GM12892 (cell line): ENCODE results near the gene CRCP.
"Not testable (repeated sequence)": the region's sequence is repeated elsewhere in the genome, so short reads cannot be mapped to it uniquely, and the experiment has no call there.

ENCODE experiments used
- DNase-seq: peaks from one replicate; pipeline ENCODE4 v3.0.0; 2011; ENCODE audit not compliant: insufficient read length
- FAIRE-seq: peaks from 2 replicates; lab custom pipeline; 2011; peaks lifted over from hg19 to GRCh38; lab: Jason Lieb, UNC
- POLR2A ChIP-seq: IDR thresholded peaks from 2 replicates; pipeline ENCODE4 v1.6.1; 2011; ENCODE audit warnings: low read depth, low read length, control low read depth
- POLR2AphosphoS5 ChIP-seq: IDR thresholded peaks from 2 replicates; pipeline ENCODE4 v1.6.1; 2011; ENCODE audit warnings: low read depth, low read length, control low read depth
- TAF1 ChIP-seq: IDR thresholded peaks from 2 replicates; pipeline ENCODE4 v1.6.1; 2011; ENCODE audit warnings: low read depth, mild to moderate bottlenecking, control low read depth, low read length, borderline replicate concordance

CRCP gene

GRCh38 chr7:66118603-66119002 lies 4.0 kb downstream of the CRCP start:
- DNase-seq (no peak), FAIRE-seq (no peak)
- TF ChIP-seq POLR2AphosphoS5 (no peak), POLR2A (no peak), TAF1 (no peak)

- FAIRE-seq (no peak), DNase-seq (no peak)
- TF ChIP-seq TAF1 = no peak
- TF ChIP-seq POLR2A = no peak
- TF ChIP-seq POLR2AphosphoS5 = no peak
Observed at GRCh38 chr7:66119245-66119850, 4.7 kb downstream of the CRCP start.

DNA sequence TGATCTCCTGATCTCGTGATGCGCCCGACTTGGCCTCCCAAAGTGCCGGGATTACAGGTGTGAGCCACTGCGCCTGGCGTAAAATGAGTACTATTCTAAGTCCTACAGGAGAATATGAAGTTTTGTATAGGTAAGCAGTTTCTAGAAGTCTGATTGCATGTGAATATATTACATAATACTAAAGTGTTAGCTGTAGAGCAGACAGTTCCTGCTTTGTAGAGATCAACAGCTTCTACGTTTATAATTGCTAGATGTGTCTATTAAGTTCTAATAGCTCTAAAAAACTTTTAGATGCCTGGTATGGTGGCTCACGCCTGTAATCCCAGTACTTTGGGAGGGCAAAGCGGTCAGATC lies 8.5 kb downstream of the CRCP start:
- TF ChIP-seq POLR2A (no peak), TAF1 (no peak), POLR2AphosphoS5 (no peak)
- no peak for FAIRE-seq
- no peak for DNase-seq

GRCh38 chr7:66124569-66124861 lies 9.9 kb downstream of the CRCP start:
- DNase-seq, FAIRE-seq: not testable (repeated sequence)

DNA sequence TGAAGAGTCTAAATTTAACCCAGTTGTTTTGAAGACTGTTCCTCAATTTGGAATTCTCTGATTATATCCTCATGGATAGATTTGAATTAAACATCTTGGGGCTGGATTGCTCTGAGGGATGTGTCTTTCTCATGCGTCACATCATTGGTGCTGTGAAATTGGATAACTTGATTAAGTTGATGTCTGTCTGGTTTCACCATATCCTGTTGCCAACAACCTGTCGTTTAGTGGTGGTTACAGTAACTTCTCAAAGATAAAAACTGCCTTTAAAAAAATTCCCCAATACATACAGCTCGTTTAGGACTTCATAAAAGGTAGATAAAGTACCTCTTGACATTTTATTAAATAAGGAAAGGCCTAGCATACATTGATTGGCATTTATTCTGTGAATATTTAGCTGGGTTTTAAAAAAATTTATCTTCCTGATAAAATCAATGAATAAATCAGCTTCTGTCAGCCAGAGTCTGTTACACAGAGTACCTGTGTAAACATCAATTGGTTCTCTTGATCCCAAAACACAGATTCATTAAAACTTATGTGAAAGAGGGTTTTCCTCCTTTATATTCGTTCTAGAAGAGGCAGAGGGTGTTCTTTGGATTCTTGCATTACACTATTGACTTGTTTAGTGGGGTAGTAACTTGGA lies 10.5 kb downstream of the CRCP start:
- FAIRE-seq (no peak), DNase-seq (no peak)
- TF ChIP-seq POLR2AphosphoS5 (no peak), TAF1 (no peak), POLR2A (no peak)

DNA sequence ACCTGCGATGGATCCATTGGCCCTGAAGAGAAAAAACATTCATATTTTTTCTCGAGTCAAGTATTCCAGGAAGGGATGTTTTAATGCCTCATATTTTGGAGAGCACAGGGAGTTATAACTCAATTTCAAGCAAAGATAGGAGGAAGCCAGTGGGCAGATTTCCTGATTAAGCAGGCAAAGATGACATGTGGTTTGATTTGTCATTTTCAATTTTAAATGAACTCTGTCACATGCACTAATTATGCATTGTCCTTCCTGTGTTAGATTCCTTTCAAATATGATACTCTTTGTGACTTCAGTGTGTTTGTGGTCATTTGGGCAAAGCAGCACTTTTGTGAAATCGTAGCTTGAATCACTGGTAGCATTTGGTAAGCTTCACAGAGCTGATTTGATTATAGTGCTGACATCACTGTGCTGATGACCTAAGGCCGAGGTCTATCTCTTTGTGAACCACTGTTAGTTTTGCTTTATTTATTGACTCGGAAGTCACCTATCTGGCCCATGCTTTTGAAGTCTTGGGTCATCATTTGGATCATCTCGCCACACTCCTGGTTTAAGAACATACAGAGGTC lies 11.2 kb downstream of the CRCP start:
- FAIRE-seq = not testable (repeated sequence)

DNA sequence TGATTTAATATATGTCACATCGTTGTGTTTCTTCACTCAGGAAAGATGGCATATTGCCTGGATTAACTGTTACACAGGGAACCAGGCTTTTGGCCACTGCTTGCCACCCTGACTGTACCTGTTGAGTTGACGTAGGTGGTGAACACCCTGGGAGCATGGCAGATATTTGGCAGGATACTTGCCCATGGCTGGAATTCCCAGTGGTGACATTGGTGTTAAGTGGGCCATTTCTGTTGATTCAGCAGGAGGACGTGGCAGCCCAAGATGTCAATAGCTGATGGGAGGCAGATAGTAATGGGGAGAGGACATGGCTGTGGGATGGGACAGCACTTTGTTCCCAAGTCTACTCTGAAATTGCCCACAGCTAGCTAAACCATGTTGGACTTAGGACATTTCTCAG lies 12.5 kb downstream of the CRCP start:
- FAIRE-seq = not testable (repeated sequence)

More for the DNA sequence above, 11.2 kb downstream of the CRCP start:
- not testable (repeated sequence) for DNase-seq

GRCh38 chr7:66138994-66139752 lies 24.5 kb downstream of the CRCP start:
- DNase-seq = no peak

More for the DNA sequence above, 12.5 kb downstream of the CRCP start:
- DNase-seq = not testable (repeated sequence)

GRCh38 chr7:66140924-66141323 lies 26.3 kb downstream of the CRCP start:
- no peak for FAIRE-seq
- DNase-seq = no peak
- TF ChIP-seq POLR2AphosphoS5 (no peak), TAF1 (no peak), POLR2A (no peak)

More at GRCh38 chr7:66138994-66139752, 24.5 kb downstream of the CRCP start:
- TF ChIP-seq POLR2AphosphoS5 (no peak), TAF1 (no peak), POLR2A (no peak)
- no peak for FAIRE-seq

DNA sequence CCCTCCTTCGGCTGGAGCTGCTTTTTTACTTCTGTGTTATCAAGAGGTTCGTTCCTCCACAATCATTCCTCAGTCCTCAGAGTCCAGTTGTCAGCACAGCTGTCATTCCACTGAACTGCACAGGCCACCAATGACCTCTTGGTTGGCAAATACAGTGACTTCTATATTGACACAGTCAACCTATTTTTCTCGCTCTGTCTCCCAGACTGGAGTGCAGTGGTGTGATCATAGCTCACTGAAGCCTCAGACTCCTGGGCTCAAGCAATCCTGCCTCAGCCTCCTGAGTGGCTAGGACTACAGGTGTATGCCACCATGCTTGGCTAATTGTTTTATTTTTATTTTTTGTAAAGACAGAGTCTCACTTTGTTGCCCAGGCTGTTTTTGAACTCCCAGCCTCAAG lies 27.7 kb downstream of the CRCP start:
- no peak for TF ChIP-seq TAF1
- TF ChIP-seq POLR2AphosphoS5 = no peak
- no peak for TF ChIP-seq POLR2A
- FAIRE-seq (no peak), DNase-seq (no peak)

DNA sequence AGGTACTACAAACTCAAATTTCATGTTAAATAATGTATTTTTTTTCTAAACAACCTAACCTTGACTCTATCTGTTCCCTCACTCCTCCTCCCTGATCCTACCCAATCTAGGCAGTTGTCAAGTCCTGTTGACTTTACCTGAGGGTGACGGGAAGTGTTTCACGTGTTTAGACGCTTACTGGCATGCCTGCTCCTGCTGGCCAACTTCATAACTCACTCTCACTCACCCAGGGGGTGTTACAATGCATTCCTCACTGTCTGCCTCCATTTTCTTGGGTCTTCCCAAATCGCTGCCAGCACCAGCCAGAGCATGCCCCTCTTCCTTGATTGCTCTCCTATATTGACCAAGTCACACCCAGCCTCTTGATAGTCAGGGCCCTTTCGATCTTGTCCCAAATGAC lies 28.3 kb downstream of the CRCP start:
- FAIRE-seq = no peak
- no peak for DNase-seq
- TF ChIP-seq TAF1 (no peak), POLR2A (no peak), POLR2AphosphoS5 (no peak)

- FAIRE-seq (no peak), DNase-seq (no peak)
- TF ChIP-seq TAF1 (no peak), POLR2AphosphoS5 (no peak), POLR2A (no peak)
Observed at GRCh38 chr7:66143876-66144332, 29.3 kb downstream of the CRCP start.

DNA sequence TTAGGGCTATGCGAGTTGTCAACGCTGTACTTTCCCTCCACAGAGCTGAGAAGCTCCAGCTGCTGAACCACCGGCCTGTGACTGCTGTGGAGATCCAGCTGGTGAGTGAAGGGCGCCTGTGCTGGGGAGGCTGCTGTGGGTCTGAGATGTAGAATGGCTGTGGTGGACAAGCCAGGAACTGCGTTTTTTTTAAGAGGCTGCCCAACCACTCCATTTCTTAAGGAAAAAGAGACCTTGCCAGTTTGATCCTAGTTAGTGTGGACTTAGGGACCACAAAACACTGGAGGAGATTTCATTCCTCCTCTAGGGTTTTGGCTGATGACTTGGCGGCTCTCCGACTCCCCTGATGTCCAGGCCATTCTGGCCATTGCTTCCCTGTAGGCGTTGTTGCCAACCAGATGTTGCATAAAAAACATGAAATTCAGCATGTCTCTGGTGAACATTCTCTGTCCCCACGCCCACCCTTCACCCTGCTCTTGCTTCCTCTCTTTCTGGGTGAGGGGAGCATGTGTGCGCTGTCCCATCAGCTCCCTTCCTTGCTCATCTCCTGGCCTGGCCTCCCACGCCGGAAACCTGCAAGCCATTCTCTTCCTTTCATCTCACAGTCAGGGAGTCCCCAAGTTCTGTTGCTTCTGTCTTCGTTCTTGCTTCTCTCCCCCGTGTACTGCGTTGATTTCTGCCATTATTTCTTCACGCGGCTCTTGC lies 30.9 kb downstream of the CRCP start:
- FAIRE-seq = no peak
- no peak for TF ChIP-seq POLR2A
- DNase-seq = no peak
